Measurements from ENCODE around the gene CINP.

DNA sequence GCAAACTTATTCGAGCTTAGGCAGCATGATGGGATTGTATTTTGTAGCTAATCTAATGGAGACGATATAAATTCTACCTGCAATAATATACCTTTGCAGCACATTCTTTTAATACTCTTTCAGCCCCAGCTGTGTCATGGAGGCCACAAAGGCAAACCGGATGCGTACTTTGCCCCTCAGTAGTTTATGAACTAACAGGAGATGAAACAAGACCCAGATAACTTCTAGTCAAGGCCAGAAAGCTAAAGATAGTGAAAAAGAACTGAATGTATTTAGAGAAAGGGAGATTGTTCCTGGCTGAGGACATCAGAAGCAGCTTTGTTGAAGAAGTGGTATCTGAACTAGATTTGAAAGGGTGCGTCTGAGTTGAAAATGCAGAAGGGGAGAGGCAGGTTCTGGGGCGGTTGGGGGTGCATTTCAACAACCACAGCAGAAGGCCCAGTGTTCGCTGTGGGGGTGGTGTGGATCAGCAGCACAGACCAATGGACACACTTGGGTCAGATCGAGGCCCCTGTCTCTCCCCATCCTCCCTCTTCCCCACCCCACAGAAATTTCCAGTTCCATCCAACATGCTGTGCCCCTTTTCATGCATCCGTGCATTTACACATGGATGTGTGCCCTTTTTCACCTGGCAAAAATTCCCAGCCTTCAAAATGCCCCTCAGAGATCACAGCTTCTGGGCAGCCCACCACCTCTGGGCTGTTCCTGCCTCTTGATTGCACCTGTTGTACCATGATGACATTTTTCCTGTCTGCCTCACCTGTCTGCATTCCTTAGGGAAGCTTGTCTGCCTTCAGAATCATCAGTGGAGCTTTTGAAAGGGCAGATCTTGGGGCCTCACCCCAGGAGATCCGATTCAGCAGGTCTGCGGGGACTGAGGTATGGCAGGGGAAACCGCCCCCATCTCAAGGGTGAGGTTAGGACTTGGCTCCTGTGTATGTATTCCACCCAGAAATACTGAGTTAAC is 41.0 kb downstream of the CINP start:
- TF ChIP-seq, protein P1, sequence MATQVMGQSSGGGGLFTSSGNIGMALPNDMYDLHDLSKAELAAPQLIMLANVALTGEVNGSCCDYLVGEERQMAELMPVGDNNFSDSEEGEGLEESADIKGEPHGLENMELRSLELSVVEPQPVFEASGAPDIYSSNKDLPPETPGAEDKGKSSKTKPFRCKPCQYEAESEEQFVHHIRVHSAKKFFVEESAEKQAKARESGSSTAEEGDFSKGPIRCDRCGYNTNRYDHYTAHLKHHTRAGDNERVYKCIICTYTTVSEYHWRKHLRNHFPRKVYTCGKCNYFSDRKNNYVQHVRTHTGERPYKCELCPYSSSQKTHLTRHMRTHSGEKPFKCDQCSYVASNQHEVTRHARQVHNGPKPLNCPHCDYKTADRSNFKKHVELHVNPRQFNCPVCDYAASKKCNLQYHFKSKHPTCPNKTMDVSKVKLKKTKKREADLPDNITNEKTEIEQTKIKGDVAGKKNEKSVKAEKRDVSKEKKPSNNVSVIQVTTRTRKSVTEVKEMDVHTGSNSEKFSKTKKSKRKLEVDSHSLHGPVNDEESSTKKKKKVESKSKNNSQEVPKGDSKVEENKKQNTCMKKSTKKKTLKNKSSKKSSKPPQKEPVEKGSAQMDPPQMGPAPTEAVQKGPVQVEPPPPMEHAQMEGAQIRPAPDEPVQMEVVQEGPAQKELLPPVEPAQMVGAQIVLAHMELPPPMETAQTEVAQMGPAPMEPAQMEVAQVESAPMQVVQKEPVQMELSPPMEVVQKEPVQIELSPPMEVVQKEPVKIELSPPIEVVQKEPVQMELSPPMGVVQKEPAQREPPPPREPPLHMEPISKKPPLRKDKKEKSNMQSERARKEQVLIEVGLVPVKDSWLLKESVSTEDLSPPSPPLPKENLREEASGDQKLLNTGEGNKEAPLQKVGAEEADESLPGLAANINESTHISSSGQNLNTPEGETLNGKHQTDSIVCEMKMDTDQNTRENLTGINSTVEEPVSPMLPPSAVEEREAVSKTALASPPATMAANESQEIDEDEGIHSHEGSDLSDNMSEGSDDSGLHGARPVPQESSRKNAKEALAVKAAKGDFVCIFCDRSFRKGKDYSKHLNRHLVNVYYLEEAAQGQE (IDR thresholded peaks at IDR 0.05; ENCODE audit: borderline replicate concordance), result no peak
- TF ChIP-seq, protein P1 (CRISPR knock-in tag; IDR thresholded peaks at IDR 0.05; ENCODE audit: low read depth), result no peak
- TF ChIP-seq, protein P2, sequence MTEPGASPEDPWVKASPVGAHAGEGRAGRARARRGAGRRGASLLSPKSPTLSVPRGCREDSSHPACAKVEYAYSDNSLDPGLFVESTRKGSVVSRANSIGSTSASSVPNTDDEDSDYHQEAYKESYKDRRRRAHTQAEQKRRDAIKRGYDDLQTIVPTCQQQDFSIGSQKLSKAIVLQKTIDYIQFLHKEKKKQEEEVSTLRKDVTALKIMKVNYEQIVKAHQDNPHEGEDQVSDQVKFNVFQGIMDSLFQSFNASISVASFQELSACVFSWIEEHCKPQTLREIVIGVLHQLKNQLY (CRISPR knock-in tag; conservative IDR thresholded peaks at IDR 0.05), result no peak
- no peak for TF ChIP-seq ZNF584 (CRISPR knock-in tag; IDR thresholded peaks at IDR 0.05; ENCODE audit: low read depth)
- no peak for TF ChIP-seq CHD1 (IDR thresholded peaks at IDR 0.05; ENCODE audit: low read length)
- no peak for TF ChIP-seq HOXB6 (CRISPR knock-in tag; IDR thresholded peaks at IDR 0.05; ENCODE audit: borderline replicate concordance)
- TF ChIP-seq TARDBP (IDR thresholded peaks at IDR 0.05), result no peak
